T1000 (cell line): ENCODE data around the gene FNDC3A.

Experiments
- DNase-seq: peaks from one replicate; lab custom pipeline; 2025; ENCODE audit warnings: mixed read lengths; lab: John Stamatoyannopoulos, UW

The FNDC3A gene

DNA sequence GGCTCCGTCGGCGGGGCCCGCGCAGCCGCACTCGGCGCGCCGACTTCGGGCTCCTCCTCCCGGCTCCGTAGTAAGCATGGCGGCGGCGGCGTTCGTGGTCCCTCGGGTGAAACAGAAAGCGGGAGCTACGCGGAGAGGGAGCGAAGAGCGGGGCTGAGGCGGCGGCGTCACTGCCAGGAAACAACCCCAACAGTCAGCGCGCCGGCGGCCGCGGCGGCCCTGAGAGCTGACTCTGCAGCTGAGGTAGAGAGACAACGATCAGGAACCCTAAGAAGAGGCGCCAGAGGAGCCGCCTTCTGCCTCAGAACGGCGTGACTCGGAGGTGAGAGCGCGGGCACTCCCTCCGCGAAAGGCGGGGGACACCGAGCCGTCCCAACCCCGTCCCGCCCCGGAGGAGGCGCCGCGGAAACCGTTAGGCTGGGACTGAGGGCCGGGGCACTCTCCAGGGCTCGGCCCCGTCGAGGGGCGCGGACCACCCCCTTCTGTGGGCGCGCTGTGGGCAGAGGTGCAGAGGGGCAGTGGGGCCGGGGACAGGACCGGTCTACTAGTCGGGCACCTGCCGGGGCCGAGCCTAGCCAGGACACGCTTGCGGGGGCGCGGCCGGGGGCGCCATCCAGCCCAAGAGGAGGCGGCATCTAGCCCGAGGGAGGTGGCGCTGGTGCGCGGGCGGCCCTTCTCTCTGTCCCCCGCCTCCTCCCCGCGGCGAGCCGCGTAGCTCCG is at the start of gene FNDC3A:
FNDC3A (plus strand) TSS at position 57 of the 720 bp plus-strand sequence. CDS start 30,279 bp downstream, outside the sequence.
- peak; percentile 26 for DNase-seq

DNA sequence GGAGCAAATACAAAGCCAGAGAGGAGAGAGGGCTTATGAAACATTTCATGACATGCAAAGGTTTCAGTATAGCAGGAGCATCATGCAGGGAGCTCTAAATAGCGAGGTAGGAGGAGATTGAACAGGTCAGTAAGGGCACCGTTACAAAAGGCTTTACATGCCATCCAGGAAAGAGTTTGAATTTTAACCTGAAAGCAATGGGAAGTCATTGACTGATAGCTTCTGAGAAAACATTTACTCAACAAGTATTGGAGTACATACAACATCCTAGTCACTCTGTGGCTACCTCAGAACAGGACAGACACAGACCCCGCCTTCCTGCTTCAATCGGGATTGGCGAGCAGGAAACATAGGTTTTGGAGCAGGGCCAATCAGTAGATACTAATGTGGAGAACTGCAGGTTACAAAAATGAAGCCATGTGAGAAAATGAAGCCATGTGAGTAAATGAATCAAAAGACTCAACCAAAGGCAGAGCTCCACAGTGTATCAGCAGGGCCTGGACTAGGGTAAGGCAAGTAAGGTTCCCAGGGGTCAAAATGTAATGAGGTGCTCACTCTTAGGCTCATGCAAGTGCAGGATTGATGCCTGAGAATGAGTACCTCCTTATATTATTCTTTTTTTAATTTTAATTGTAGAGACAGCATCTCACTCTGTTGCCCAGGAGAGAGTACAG is 46.8 kb upstream of the FNDC3A start:
- no peak for DNase-seq

GRCh38 chr13:48930918-48931317 is 44.8 kb upstream of the FNDC3A start:
- DNase-seq, result no peak

- no peak for DNase-seq
These were observed 37.3 kb upstream of the FNDC3A start for GRCh38 chr13:48938308-48938943.

DNA sequence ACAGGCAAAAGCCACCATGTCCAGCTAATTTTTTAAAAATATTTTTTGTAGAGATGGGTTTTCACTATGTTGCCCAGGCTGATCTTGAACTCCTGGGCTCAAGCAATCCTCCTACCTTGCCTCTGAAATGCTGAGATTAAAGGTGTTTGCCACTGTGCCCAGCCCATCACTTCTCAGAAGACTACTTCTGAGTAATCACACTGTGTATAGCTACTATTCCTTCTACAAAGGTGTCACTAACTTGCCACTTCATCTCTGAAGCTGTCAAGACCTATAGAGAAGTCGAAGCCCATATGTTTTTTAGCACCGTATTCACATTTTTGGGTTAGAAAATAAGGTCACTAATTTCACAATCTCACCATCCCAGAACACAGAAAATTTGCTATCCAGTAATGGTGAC is 36.0 kb upstream of the FNDC3A start:
- no peak for DNase-seq

GRCh38 chr13:48942131-48942530 is 33.6 kb upstream of the FNDC3A start:
- DNase-seq, result no peak

GRCh38 chr13:48944221-48944620 is 31.5 kb upstream of the FNDC3A start:
- no peak for DNase-seq

DNA sequence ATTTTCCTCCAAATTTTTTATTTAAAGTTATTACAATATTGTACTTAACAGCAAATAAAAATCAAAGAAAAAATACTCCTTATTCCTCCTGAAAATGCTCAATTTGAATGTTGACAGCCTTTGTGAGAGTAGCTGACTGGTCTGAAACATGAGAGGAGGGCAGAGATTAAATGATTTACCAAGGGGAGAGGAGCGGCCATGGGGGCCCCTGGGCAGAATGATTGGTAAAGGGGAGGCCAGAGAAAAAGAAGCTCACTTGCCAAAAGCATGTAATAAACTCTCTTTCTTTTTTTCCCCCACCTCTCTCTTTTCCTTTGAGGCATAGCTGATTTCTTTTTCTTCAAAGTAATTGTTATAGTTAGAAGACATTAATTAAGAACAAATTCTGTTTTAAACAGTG is 30.1 kb upstream of the FNDC3A start:
- DNase-seq, result no peak

- DNase-seq, result no peak
These were observed 29.5 kb upstream of the FNDC3A start for GRCh38 chr13:48946163-48946562.

- no peak for DNase-seq
These were observed 25.9 kb upstream of the FNDC3A start for GRCh38 chr13:48949566-48950500.

GRCh38 chr13:48950501-48950875 is 25.2 kb upstream of the FNDC3A start:
- DNase-seq, result no peak

GRCh38 chr13:48954081-48954480 is 21.6 kb upstream of the FNDC3A start:
- no peak for DNase-seq

DNA sequence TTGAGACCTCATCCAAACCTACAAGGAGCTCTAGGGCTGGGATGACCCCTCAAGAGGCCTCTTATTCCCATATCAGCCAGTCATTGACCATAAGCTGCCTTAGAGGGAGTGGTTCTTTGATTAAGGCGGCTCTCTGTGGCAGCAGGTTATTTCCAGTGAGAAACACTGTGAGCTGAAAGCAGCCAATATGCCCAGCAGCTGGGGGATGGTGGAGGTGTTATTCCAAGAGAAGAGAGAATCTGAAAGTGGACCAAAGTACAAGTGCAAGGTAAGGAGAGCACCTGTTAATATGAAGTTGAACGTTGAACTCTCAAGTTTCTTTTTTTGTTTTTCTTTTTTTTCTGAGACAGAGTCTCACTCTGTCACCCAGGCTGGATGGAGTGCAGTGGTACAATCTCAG is 20.2 kb upstream of the FNDC3A start:
- no peak for DNase-seq

DNA sequence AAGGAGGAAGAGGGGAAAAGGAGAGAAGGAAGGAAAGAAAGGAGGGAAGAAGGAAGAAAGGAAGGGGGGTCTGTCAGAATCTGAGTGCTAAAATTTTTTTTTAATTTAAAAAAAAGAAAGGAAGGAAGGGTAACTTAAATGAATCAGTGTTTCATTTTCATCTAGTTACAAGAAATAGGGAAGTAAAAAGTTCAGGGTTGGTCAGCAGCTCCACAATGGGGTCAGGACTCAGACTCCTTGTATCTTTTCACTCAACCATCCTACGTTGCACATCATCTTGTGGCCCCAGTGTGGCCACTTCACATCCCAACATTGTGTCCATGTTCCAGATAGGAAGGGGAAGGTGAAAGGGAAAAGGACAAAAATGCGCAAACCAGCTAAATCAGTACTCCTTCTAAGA is 14.3 kb upstream of the FNDC3A start:
- no peak for DNase-seq

DNA sequence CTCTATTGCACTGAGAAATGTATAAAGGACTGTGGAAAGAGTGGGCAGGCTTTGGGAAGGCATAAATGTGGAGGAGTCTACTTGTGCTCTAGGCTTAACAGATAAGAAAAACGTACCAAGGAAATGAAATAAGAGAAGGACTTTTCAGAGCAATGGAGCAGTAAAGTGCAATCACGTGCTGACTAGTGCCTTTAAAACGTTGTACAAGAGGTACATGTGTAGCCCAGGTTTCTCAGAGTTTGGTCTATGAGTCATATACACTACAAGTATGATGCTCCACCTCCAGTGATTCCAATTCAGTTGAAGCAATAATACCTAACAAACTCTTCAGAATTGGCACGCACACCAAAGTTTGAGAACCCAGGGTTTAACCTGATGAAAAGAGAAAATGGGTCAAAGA is 13.4 kb upstream of the FNDC3A start:
- DNase-seq, result no peak

- no peak for DNase-seq
These were observed 10.0 kb upstream of the FNDC3A start for GRCh38 chr13:48965736-48966135.

- no peak for DNase-seq
These were observed 6.0 kb upstream of the FNDC3A start for GRCh38 chr13:48969685-48970084.

DNA sequence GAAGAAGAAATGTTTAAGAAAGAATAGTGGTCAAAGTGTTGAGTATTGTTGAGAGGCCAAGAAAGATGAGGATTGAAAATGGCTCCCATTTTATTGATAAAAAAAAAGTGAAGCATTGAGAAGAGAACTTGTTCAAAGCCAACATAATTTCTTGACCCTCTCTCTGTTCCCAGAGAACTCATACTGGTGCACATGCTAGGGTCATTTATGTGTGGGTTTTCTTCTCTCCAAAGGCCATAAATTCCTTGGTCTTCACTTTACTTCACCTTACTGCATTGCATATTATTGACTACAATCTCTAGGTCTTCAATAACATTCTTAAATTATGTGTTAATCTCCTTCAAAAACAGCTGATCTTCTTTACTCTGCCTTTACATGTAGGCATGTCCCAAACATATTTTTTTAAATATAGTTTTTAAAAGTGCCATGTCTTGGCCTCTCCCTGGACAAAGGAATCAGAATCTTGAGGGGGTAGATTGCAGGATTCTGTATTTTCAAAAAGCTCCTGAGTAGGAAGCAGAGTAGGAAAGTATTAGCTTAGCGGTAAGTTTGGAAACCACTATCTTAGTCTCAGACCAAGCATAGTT is 1.8 kb upstream of the FNDC3A start:
- DNase-seq, result no peak

GRCh38 chr13:48975101-48975855 is 434 bp upstream of the FNDC3A start:
- peak; percentile 6 for DNase-seq

- no peak for DNase-seq
These were observed 1.0 kb downstream of the FNDC3A start for GRCh38 chr13:48976576-48977285.
